H1 (cell line): ENCODE results near the gene BTBD9. TPM values are rescaled to one million over a fixed set of nuclear protein-coding genes. Genes with fewer than 3 reads are reported as not detected.

Experiments
- CTCF ChIA-PET: fragments of 300-600 bp; sonication (Branson Sonifier 250); formaldehyde crosslinking; loops from one replicate; lab custom pipeline; 2021; ENCODE audit not compliant: partially characterized antibody; lab: Charles Lee
- POLR2A ChIA-PET: fragments of 300-600 bp; sonication (Branson Sonifier 250); formaldehyde crosslinking; loops from one replicate; lab custom pipeline; 2021; ENCODE audit warnings: inconsistent platforms; ENCODE audit not compliant: partially characterized antibody; lab: Charles Lee
- DNase-seq, 2 experiments: peaks; one replicate each; pipeline versions ENCODE4 v3.0.0 to v3.0.0-alpha.2; 2010 to 2022; ENCODE audit warnings: low spot score in 2 of 2, low read depth in 1 of 2, mixed read lengths in 1 of 2
- FAIRE-seq: peaks from 2 replicates; lab custom pipeline; 2011; peaks lifted over from hg19 to GRCh38; lab: Jason Lieb, UNC
- H2AFZ ChIP-seq: 2 replicates; pipeline ENCODE4 v1.8.1; 2012; ENCODE audit warnings: low read length, inconsistent platforms
- H2AK5ac ChIP-seq: 2 replicates; pipeline ENCODE4 v1.6.1; 2013; ENCODE audit warnings: low read depth, low read length
- H2BK120ac ChIP-seq: replicated peaks from 2 replicates; pipeline ENCODE3; 2013; ENCODE audit warnings: low read depth, low read length, inconsistent platforms
- H2BK12ac ChIP-seq: 2 replicates; pipeline ENCODE4 v1.6.1; 2013; ENCODE audit warnings: low read depth, low read length
- H2BK15ac ChIP-seq: 2 replicates; pipeline ENCODE4 v1.6.1; 2013; ENCODE audit warnings: low read length
- H2BK20ac ChIP-seq: 2 replicates; pipeline ENCODE4 v1.6.1; 2013; ENCODE audit warnings: low read length
- H2BK5ac ChIP-seq: 2 replicates; pipeline ENCODE4 v1.6.1; 2013; ENCODE audit warnings: low read depth, low read length
- H3K14ac ChIP-seq: 2 replicates; pipeline ENCODE4 v1.6.1; 2013; ENCODE audit warnings: inconsistent platforms; ENCODE audit not compliant: insufficient read length
- H3K18ac ChIP-seq: 2 replicates; pipeline ENCODE4 v1.6.1; 2013; ENCODE audit warnings: low read length; ENCODE audit errors: extremely low read depth
- H3K23ac ChIP-seq: 2 replicates; pipeline ENCODE4 v1.6.1; 2013; ENCODE audit warnings: inconsistent platforms; ENCODE audit not compliant: insufficient read length
- H3K23me2 ChIP-seq: 2 replicates; pipeline ENCODE4 v1.6.1; 2013; ENCODE audit warnings: low read depth, low read length
- H3K27ac ChIP-seq: 2 replicates; pipeline ENCODE4 v1.6.1; 2011; ENCODE audit warnings: low read depth, low read length, inconsistent platforms
- H3K27me3 ChIP-seq, 4 experiments: replicated peaks in 1 of 4; 1 replicate in 1 of 4; 2 replicates in 3 of 4; pipeline versions ENCODE4 v1.6.1 to v1.8.1; 2011 to 2013; ENCODE audit warnings: low read length in 3 of 4, mild to moderate bottlenecking in 3 of 4, inconsistent platforms in 2 of 4, mixed read lengths in 2 of 4, moderate library complexity in 1 of 4; ENCODE audit not compliant: control insufficient read depth in 3 of 4, insufficient read depth in 3 of 4; ENCODE audit errors: extremely low read depth in 1 of 4
- H3K36me3 ChIP-seq, 4 experiments: 2 replicates each; pipeline versions ENCODE4 v1.6.1 to v1.8.1; 2011 to 2013; ENCODE audit warnings: mild to moderate bottlenecking in 4 of 4, low read length in 3 of 4, moderate library complexity in 2 of 4, control low read depth in 1 of 4, inconsistent platforms in 1 of 4; ENCODE audit not compliant: insufficient read depth in 4 of 4, control insufficient read depth in 2 of 4
- H3K4ac ChIP-seq: replicated peaks from 2 replicates; pipeline ENCODE3; 2013; ENCODE audit warnings: low read length, low read depth, mixed read lengths, inconsistent platforms; ENCODE audit not compliant: insufficient read length
- H3K4me1 ChIP-seq, 4 experiments: replicated peaks in 1 of 4; 1 replicate in 1 of 4; 2 replicates in 3 of 4; pipeline versions ENCODE4 v1.6.1 to v1.8.1; 2011 to 2013; ENCODE audit warnings: low read length in 3 of 4, inconsistent platforms in 2 of 4, mixed read lengths in 1 of 4; ENCODE audit not compliant: insufficient read depth in 4 of 4, control insufficient read depth in 3 of 4
- H3K4me2 ChIP-seq, 2 experiments: 2 replicates each; pipeline versions ENCODE4 v1.6.1 to v1.8.1; 2011 to 2013; ENCODE audit warnings: low read depth in 2 of 2, low read length in 2 of 2, control low read depth in 1 of 2, inconsistent platforms in 1 of 2, mild to moderate bottlenecking in 1 of 2; ENCODE audit not compliant: insufficient read depth in 1 of 2
- H3K4me3 ChIP-seq, 4 experiments: fragments of 200-600, 300-600 bp in 1 of 4; sonication (generic), shearing (Covaris generic), sonication (Bioruptor Twin) in 1 of 4; 2 replicates each; pipeline versions ENCODE4 v1.5.1 to v1.8.1; 2011 to 2016; ENCODE audit warnings: low read length in 4 of 4, low read depth in 3 of 4, control low read depth in 2 of 4, inconsistent platforms in 2 of 4, mild to moderate bottlenecking in 2 of 4, mixed read lengths in 1 of 4, moderate library complexity in 1 of 4; ENCODE audit not compliant: insufficient read depth in 2 of 4; ENCODE audit errors: extremely low read depth in 1 of 4
- H3K56ac ChIP-seq: replicated peaks from 2 replicates; pipeline ENCODE3; 2013; ENCODE audit warnings: low read depth, mild to moderate bottlenecking, mixed read lengths, low read length, inconsistent platforms; ENCODE audit not compliant: insufficient read length
- H3K79me1 ChIP-seq: 2 replicates; pipeline ENCODE4 v1.6.1; 2013; ENCODE audit warnings: low read depth, low read length, control low read depth
- H3K79me2 ChIP-seq, 2 experiments: 2 replicates each; pipeline versions ENCODE4 v1.6.1 to v1.8.1; 2012 to 2013; ENCODE audit warnings: low read length in 2 of 2, mild to moderate bottlenecking in 2 of 2, inconsistent platforms in 1 of 2; ENCODE audit not compliant: insufficient read depth in 2 of 2, control insufficient read depth in 1 of 2
- H3K9ac ChIP-seq, 4 experiments: replicated peaks in 1 of 4; 1 replicate in 1 of 4; 2 replicates in 3 of 4; pipeline versions ENCODE4 v1.6.1 to v1.8.1; 2011 to 2013; ENCODE audit warnings: low read depth in 3 of 4, low read length in 3 of 4, control low read depth in 2 of 4, mild to moderate bottlenecking in 2 of 4, moderate library complexity in 2 of 4, inconsistent platforms in 1 of 4; ENCODE audit errors: extremely low read depth in 1 of 4
- H3K9me3 ChIP-seq, 2 experiments: 2 replicates each; pipeline versions ENCODE4 v1.6.1 to v1.8.1; 2012 to 2013; ENCODE audit warnings: mild to moderate bottlenecking in 2 of 2, moderate library complexity in 2 of 2, control low read depth in 1 of 2, inconsistent platforms in 1 of 2, low read depth in 1 of 2, low read length in 1 of 2, mixed read lengths in 1 of 2; ENCODE audit not compliant: insufficient read depth in 2 of 2
- H4K20me1 ChIP-seq, 2 experiments: replicated peaks in 1 of 2; 2 replicates each; pipeline versions ENCODE3 to v1.8.1; 2011 to 2013; ENCODE audit warnings: inconsistent platforms in 2 of 2, low read length in 2 of 2, mild to moderate bottlenecking in 1 of 2; ENCODE audit not compliant: insufficient read depth in 2 of 2, control insufficient read depth in 1 of 2
- H4K5ac ChIP-seq: 2 replicates; pipeline ENCODE4 v1.6.1; 2013; ENCODE audit warnings: low read length, low read depth, mixed read lengths, inconsistent platforms; ENCODE audit not compliant: insufficient read length
- H4K8ac ChIP-seq: 2 replicates; pipeline ENCODE4 v1.8.0; 2013; ENCODE audit warnings: mild to moderate bottlenecking, moderate library complexity, low read length, inconsistent platforms; ENCODE audit not compliant: insufficient read depth; ENCODE audit errors: extremely low read depth
- H4K91ac ChIP-seq: replicated peaks from 2 replicates; pipeline ENCODE3; 2013; ENCODE audit warnings: low read length, mixed read lengths, inconsistent platforms; ENCODE audit not compliant: insufficient read length
- RBBP5 ChIP-seq: IDR thresholded peaks from 2 replicates; pipeline ENCODE4 v1.7.1; 2012; ENCODE audit warnings: low read depth, mild to moderate bottlenecking, inconsistent platforms, low read length, moderate library complexity, borderline replicate concordance
- TAF1 ChIP-seq: IDR thresholded peaks from 2 replicates; pipeline ENCODE4 v1.6.1; 2011; ENCODE audit warnings: mild to moderate bottlenecking, low read depth, low read length
- WGBS, 2 experiments: shearing (Covaris generic) in 1 of 2; methylation state at CpG; one replicate each; pipeline versions ENCODE4 v1.1.6 to v1.1.7; 2013 to 2015; ENCODE audit warnings: low lambda C conversion rate in 2 of 2, mixed read lengths in 2 of 2, inconsistent platforms in 1 of 2, low coverage in 1 of 2, missing lambda C conversion rate in 1 of 2; ENCODE audit not compliant: insufficient replicate concordance in 2 of 2, insufficient coverage in 1 of 2, insufficient read length in 1 of 2; ENCODE audit errors: extremely low coverage in 1 of 2, missing lambda C conversion rate in 1 of 2; 5-methylcytosine and 5-hydroxymethylcytosine counted together
- polyA plus RNA-seq, 7 experiments: library from polyadenylated mRNA; depleted of rRNA in 3 of 7; stranded (reverse) in 5 of 7; unstranded in 2 of 7; fragments of >200 nt in 5 of 7; fragments of 200-250 nt in 2 of 7; gene quantifications; 1 replicate in 5 of 7; 2 replicates in 1 of 7; 4 replicates in 1 of 7; pipeline versions ENCODE4 v1.2.1 to v1.2.3, GENCODE V29; 2011 to 2013; ENCODE audit warnings: missing spikeins in 2 of 7, mixed read lengths in 2 of 7
- total RNA-seq: library from RNA; stranded (reverse); fragmentation: NEBNext Ultra II Directional; extraction: Animal tissue kit (Norgen Biotek cat#: 25700); gene quantifications from 2 replicates; pipeline ENCODE4 v1.2.1, GENCODE V29; 2021

The BTBD9 gene
- total and polyA plus RNA-seq, 2 of the 8 experiments (the other 6 are each of a cell fraction or from before 2014, with no cell fraction given) = 0.92 to 4.1 TPM

GRCh38 chr6:38492031-38492430 is 147.7 kb downstream of the BTBD9 start:
- Histone ChIP-seq H2AK5ac (no peak overlapping the region), H3K56ac (no peak overlapping the region), H2BK12ac (no peak overlapping the region), H3K4me2 (no peak overlapping the region), H3K4me1 (peaks cover 0 to 4% (median 0%) of the 10 kb centered on the region in 4 experiments; a peak in 1 of 7 replicates), H2BK120ac (no peak overlapping the region), H4K5ac (no peak overlapping the region), H3K36me3 (no peaks in the 10 kb centered on the region), H4K91ac (no peak overlapping the region), H3K9ac (no peak overlapping the region), H3K27me3 (no peaks in the 10 kb centered on the region), H3K4me3 (no peak overlapping the region), H3K27ac (no peak overlapping the region), H4K20me1 (no peaks in the 10 kb centered on the region), H2BK20ac (no peak overlapping the region), H2BK15ac (no peak overlapping the region), H3K9me3 (no peaks in the 10 kb centered on the region), H3K23ac (no peak overlapping the region), H4K8ac (no peak overlapping the region), H3K79me1 (no peaks in the 10 kb centered on the region), H2BK5ac (no peak overlapping the region), H3K79me2 (no peaks in the 10 kb centered on the region), H2AFZ (no peak overlapping the region), H3K4ac (no peak overlapping the region), H3K14ac (no peak overlapping the region), H3K18ac (no peak overlapping the region), H3K23me2 (no peaks in the 10 kb centered on the region)
- DNase-seq (no peak), FAIRE-seq (no peak)
- 84% methylated on average over 2 of the region's 2 CpGs; no CpG with 5 or more reads in 1 of the 2 experiments for WGBS, 2 experiments
- CTCF ChIA-PET = interaction anchor here (0.6 to 1.9 kb wide), 7 partner anchors 10 to 749 kb away, joined by 3 to 6 read pairs (median 4); no protein-coding TSS in a partner anchor
- POLR2A ChIA-PET = no interaction called here
- TF ChIP-seq TAF1 (no peak), RBBP5 (no peak)
